GM21381 (cell line): ENCODE measurements around the gene CXCL3.

Experiments
- ATAC-seq: cut with Tn5 transposase; IDR thresholded peaks from one replicate; pipeline ENCODE4 v1.9.1; 2021; ENCODE audit warnings: mild to moderate bottlenecking, moderate library complexity; ENCODE audit not compliant: unreplicated experiment

The CXCL3 gene

DNA sequence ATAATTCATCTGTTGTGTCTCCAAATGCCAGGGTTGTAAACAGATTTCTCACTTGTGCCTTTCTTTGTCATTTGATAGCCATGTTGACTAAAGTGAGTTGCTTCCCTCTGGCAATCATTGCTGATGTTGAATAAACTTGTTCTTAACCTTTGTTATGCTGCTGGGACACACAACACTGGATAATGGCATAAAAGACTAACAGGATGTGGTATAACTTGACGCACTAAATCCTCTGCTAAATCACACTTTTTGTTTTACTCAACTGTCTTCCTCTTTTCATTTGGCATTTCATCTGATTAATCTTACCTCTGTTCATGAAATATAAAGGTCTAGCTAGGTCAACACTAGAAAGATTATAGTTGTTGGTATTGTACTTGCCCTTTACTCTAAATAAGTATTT is 22.4 kb downstream of the CXCL3 start:
- no peak for ATAC-seq

DNA sequence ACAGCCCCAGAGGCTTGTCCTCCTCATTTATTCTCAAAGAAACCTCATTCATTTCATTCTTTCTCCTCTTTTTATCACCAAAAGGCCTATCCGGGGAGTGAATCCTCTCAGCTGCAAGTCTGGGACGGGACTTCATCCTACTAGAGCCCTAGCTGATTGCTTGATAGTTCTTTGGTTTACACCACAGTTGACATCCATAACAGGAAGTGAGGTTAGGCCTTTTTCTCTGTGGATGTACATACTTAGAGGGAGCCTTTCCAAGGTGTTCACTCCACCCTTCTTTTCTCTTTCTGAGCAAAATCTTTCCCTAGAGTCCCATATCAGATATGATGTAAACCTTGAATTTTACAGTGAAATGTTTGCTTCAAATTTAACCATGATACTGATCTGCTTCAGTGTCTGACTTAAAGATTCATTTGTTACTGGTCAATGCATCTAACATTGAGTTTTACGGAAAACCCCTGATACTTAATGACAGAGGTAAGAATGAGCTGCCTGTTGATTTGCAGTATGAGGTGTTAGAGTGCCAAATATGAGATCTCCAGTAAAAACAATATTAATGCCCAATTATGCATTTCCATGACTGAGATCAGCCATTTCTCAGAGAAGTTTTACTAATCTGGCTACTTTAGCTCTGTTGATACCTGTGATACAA is 23.2 kb downstream of the CXCL3 start:
- no peak for ATAC-seq

DNA sequence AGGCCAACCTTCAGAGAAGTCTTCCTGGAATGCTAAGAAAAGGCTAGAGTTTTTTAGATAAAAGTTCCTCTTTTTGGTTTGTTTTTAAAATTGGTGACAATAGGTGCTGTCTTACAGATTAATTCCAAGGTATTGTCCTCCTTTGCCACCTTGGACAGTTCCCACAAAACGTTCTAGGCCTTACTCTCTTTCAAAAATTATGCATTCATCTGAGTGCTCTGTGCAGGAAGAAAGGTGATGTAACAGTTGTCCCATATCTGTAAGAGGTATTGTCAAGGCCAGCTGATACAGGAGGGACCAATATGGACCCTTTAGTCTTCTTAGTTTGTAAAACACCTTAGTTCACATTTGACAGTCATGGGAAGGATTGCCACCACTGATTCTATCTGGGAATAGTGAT is 24.2 kb downstream of the CXCL3 start:
- ATAC-seq, result no peak

GRCh38 chr4:74013264-74013663 is 25.2 kb downstream of the CXCL3 start:
- no peak for ATAC-seq

- no peak for ATAC-seq
Observed at GRCh38 chr4:74012130-74012529, 26.4 kb downstream of the CXCL3 start.

DNA sequence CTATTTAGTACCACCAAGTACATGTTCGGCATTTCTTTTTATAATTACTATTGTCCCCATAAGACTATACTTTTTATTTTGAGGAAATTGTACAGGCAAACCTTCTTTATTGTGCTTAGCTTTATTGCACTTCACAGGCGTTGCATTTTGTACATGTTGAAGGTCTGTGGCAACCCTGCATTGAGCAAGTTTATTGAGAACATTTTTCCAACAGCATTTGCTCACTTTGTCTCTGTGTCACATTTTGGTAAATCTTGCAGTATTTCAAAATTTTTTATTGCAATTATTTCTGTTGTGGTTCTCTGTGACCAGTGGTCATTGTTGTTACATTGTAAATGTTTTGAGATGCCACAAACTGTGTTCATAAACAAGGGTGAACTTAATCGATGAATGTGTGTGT is 29.2 kb downstream of the CXCL3 start:
- ATAC-seq, result no peak

- ATAC-seq, result no peak
Observed at GRCh38 chr4:74006009-74006476, 32.4 kb downstream of the CXCL3 start.

GRCh38 chr4:74005528-74005927 is 33.0 kb downstream of the CXCL3 start:
- no peak for ATAC-seq

- ATAC-seq, result no peak
Observed at GRCh38 chr4:74004668-74005067, 33.8 kb downstream of the CXCL3 start.

- no peak for ATAC-seq
Observed at GRCh38 chr4:74000301-74000700, 38.2 kb downstream of the CXCL3 start.

- ATAC-seq, result no peak
Observed at GRCh38 chr4:73998040-73999011, 40.2 kb downstream of the CXCL3 start, which contains the start of gene CXCL5. Gene CXCL5, minus strand, starts transcription at chr4:73998677. Its CDS starts 96 bp downstream, at chr4:73998581.

- ATAC-seq, result no peak
Observed at GRCh38 chr4:73992050-73992449, 46.4 kb downstream of the CXCL3 start.

DNA sequence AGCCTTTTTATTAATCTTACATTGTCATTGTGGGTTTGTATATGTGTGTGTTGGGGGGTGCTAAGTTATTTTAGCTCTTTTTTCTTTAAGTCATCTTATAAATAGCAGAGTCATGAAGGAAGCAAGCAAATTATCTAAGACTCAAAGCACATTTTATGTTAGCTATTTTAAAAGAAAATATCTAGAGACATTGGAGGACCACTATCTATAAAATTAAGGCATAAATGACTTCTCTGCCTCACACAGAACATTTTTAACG is 46.8 kb downstream of the CXCL3 start:
- ATAC-seq, result no peak

GRCh38 chr4:73990988-73991741 is 47.3 kb downstream of the CXCL3 start:
- ATAC-seq, result no peak

DNA sequence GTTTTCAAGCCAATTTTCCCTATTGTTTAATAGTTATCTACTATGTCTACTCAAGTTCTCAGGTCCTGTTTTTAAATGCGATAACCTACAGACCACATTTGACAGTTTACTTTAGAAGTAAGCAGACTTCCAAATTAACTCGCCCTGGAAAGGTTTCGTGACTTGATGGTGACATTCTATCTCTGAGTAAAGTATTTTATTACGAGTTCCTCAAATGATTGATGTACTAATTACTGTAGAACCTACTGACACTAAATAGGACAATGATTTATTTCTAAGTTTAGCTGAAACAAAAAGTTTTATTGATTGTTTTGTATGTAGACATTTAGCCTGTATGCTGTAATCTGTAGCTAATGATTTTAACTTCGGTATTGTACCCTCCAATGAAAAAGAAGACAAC is 48.6 kb downstream of the CXCL3 start:
- ATAC-seq, result no peak

GRCh38 chr4:73989031-73989430 is 49.5 kb downstream of the CXCL3 start:
- ATAC-seq, result no peak

DNA sequence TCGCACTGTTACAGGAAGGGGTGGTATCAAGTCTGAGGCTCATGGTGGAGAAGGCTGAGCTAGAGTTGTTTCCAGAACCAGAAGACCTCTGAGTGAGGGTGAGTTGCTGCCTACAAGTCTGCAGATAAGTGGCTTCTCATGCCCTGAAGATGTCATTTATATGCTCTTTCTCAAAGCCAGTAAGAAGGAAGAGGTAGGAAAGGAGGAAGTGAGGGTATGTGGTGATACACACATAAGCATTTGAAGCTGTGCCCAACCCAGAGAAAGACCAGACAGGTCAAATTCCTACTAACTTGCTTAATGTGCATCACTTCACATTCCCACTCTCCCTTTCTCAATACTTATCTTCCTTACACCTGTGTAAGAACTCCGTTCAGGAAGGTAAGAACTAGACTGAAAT is 50.4 kb downstream of the CXCL3 start, which contains the start of gene PPBP:
Gene PPBP, minus strand, starts transcription at position 130 of the 400 bp plus-strand sequence. Its CDS starts 87 bp downstream, at position 43.
- ATAC-seq, result no peak
